ENCODE data around the gene NEU3. TPM values are rescaled to one million over a fixed set of nuclear protein-coding genes. Genes with fewer than 3 reads are reported as not detected.

The NEU3 gene
- total and polyA plus RNA-seq, 3 experiments from 2014 or later: 2.1 to 12.7 (median 12.7) TPM

GRCh38 chr11:75051043-75051442 is 62.3 kb downstream of the NEU3 start:
- Mint-ChIP-seq H3K27me3 (peaks cover 11 to 18% of the 10 kb centered on the region in 2 donors), H3K36me3 (peaks cover 0 to 15% (median 0%) of the 10 kb centered on the region in 3 donors), H3K9me3 (peaks cover 6 to 16% (median 10%) of the 10 kb centered on the region in 5 donors), H3K27ac (no peak overlapping the region), H3K4me3 (no peak overlapping the region), H3K4me1 (no peaks in the 10 kb centered on the region)
- ChIA-PET POLR2A (no interaction called here), CTCF (no interaction called here)
- no peak for DNase-seq
- Histone ChIP-seq H3K27me3 (ENCODE audit: insufficient read depth, low read length, poor library complexity, severe bottlenecking) (no peaks in the 10 kb centered on the region), H3K36me3 (ENCODE audit: insufficient read depth, low read length) (no peaks in the 10 kb centered on the region), H3K9me3 (ENCODE audit: low read length) (no peaks in the 10 kb centered on the region), H3K27ac (ENCODE audit: low read depth, low read length) (no peak overlapping the region), H3K4me3 (ENCODE audit: low read length) (no peak overlapping the region), H3K4me1 (ENCODE audit: insufficient read depth, low read length) (no peaks in the 10 kb centered on the region)

DNA sequence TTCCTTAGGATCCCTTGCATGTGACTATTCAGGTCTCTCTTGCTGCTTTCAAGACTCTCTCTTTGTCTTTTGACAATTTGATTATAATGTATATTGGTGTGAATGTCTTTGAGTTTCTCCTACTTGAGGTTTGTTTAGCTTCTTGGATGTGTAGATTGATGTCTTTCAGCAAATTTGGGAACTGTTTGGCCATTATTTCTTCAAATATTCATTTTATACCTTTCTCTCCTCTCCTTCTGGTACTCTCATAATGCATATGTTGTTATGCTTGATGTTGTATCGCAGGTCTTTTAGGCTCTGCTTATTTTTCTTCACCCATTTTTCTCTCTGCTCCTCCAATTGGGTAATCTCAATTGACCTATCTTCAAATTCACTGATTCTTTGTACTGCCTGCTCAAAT is 63.7 kb downstream of the NEU3 start:
- no peak for DNase-seq
- no peak overlapping the region for H3K4me3 Mint-ChIP-seq
- no peaks in the 10 kb centered on the region for H3K4me1 Mint-ChIP-seq
- POLR2A ChIA-PET: no interaction called here
- peaks cover 0 to 15% (median 0%) of the 10 kb centered on the region in 3 donors for H3K36me3 Mint-ChIP-seq
- CTCF ChIA-PET: no interaction called here
- peaks cover 6 to 16% (median 10%) of the 10 kb centered on the region in 5 donors for H3K9me3 Mint-ChIP-seq
- H3K27ac Mint-ChIP-seq: no peak overlapping the region
- no peak overlapping the region for H3K27ac ChIP-seq (ENCODE audit: low read depth, low read length)
- no peaks in the 10 kb centered on the region for H3K4me1 ChIP-seq (ENCODE audit: insufficient read depth, low read length)
- no peaks in the 10 kb centered on the region for H3K27me3 ChIP-seq (ENCODE audit: insufficient read depth, low read length, poor library complexity, severe bottlenecking)
- no peak overlapping the region for H3K4me3 ChIP-seq (ENCODE audit: low read length)
- H3K9me3 ChIP-seq (ENCODE audit: low read length): no peaks in the 10 kb centered on the region
- H3K27me3 Mint-ChIP-seq: peaks cover 11 to 18% of the 10 kb centered on the region in 2 donors
- no peaks in the 10 kb centered on the region for H3K36me3 ChIP-seq (ENCODE audit: insufficient read depth, low read length)

- ChIA-PET POLR2A (no interaction called here), CTCF (interaction anchor here (0.9 to 2.1 kb wide), 2 partner anchors 18 to 33 kb away, joined by 3 to 5 read pairs; no protein-coding TSS in a partner anchor)
- peaks cover 9 to 16% (median 10%) of the 10 kb centered on the region in 5 donors for H3K9me3 Mint-ChIP-seq
- peaks cover 0 to 21% (median 0%) of the 10 kb centered on the region in 3 donors for H3K36me3 Mint-ChIP-seq
- peaks cover 3% of the 10 kb centered on the region for H3K27me3 ChIP-seq (ENCODE audit: insufficient read depth, low read length, poor library complexity, severe bottlenecking)
- H3K27ac ChIP-seq (ENCODE audit: low read depth, low read length): no peak overlapping the region
- H3K27ac Mint-ChIP-seq: no peak overlapping the region
- no peaks in the 10 kb centered on the region for H3K4me1 Mint-ChIP-seq
- no peaks in the 10 kb centered on the region for H3K36me3 ChIP-seq (ENCODE audit: insufficient read depth, low read length)
- H3K9me3 ChIP-seq (ENCODE audit: low read length): no peaks in the 10 kb centered on the region
- no peak overlapping the region for H3K4me3 Mint-ChIP-seq
- peaks cover 18 to 32% of the 10 kb centered on the region in 2 donors for H3K27me3 Mint-ChIP-seq
- no peak for DNase-seq
- no peaks in the 10 kb centered on the region for H3K4me1 ChIP-seq (ENCODE audit: insufficient read depth, low read length)
- H3K4me3 ChIP-seq (ENCODE audit: low read length): no peak overlapping the region
Observed at GRCh38 chr11:75055511-75055910, 66.8 kb downstream of the NEU3 start.

DNA sequence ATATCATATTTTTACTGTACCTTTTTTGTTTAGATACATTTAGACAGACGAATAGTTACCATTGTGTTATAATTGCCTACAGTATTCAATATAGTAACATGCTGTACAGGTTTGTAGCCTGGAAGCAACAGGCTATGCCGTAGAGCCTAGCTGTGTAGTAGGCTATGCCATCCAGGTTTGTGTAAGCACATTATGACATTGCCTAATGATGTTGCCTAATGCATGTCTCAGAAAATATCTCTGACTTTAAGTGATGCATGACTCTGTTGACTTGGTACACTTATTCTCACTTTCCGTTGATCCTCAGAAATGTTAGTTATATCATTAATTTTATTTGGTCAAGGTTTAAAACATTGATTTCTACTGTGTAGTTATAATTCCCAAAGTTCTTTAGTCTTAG is 68.1 kb downstream of the NEU3 start:
- Mint-ChIP-seq H3K9me3 (peaks cover 9 to 16% (median 10%) of the 10 kb centered on the region in 5 donors), H3K4me3 (no peak overlapping the region), H3K4me1 (no peaks in the 10 kb centered on the region), H3K27ac (no peak overlapping the region), H3K36me3 (peaks cover 0 to 21% (median 0%) of the 10 kb centered on the region in 3 donors), H3K27me3 (peaks cover 20 to 35% of the 10 kb centered on the region in 2 donors)
- Histone ChIP-seq H3K4me1 (ENCODE audit: insufficient read depth, low read length) (no peaks in the 10 kb centered on the region), H3K36me3 (ENCODE audit: insufficient read depth, low read length) (no peaks in the 10 kb centered on the region), H3K27ac (ENCODE audit: low read depth, low read length) (no peak overlapping the region), H3K27me3 (ENCODE audit: insufficient read depth, low read length, poor library complexity, severe bottlenecking) (peaks cover 3% of the 10 kb centered on the region), H3K9me3 (ENCODE audit: low read length) (no peaks in the 10 kb centered on the region), H3K4me3 (ENCODE audit: low read length) (no peak overlapping the region)
- ChIA-PET CTCF (interaction anchor here (0.8 to 2.1 kb wide), 3 partner anchors 9 to 148 kb away, joined by 3 to 5 read pairs (median 3); no protein-coding TSS in a partner anchor), POLR2A (interaction anchor here (0.5 kb wide), 1 partner anchor 15 kb away, joined by 3 read pairs; no protein-coding TSS in a partner anchor)
- DNase-seq: no peak

- H3K9me3 Mint-ChIP-seq: peaks cover 0 to 8% (median under 1%) of the 10 kb centered on the region in 5 donors
- Histone ChIP-seq H3K4me3 (ENCODE audit: low read length) (no peak overlapping the region), H3K27me3 (ENCODE audit: insufficient read depth, low read length, poor library complexity, severe bottlenecking) (peaks cover 3% of the 10 kb centered on the region), H3K27ac (ENCODE audit: low read depth, low read length) (no peak overlapping the region), H3K4me1 (ENCODE audit: insufficient read depth, low read length) (no peaks in the 10 kb centered on the region), H3K9me3 (ENCODE audit: low read length) (no peaks in the 10 kb centered on the region), H3K36me3 (ENCODE audit: insufficient read depth, low read length) (no peaks in the 10 kb centered on the region)
- H3K4me3 Mint-ChIP-seq: no peak overlapping the region
- no peaks in the 10 kb centered on the region for H3K4me1 Mint-ChIP-seq
- DNase-seq: no peak
- peaks cover 15 to 34% of the 10 kb centered on the region in 2 donors for H3K27me3 Mint-ChIP-seq
- ChIA-PET CTCF (no interaction called here), POLR2A (no interaction called here)
- peaks cover 0 to 7% (median 0%) of the 10 kb centered on the region in 3 donors for H3K36me3 Mint-ChIP-seq
- no peak overlapping the region for H3K27ac Mint-ChIP-seq
Observed at GRCh38 chr11:75059299-75059698, 70.6 kb downstream of the NEU3 start.

GRCh38 chr11:75063741-75064314 is 75.1 kb downstream of the NEU3 start:
- Mint-ChIP-seq H3K4me1 (no peaks in the 10 kb centered on the region), H3K36me3 (no peaks in the 10 kb centered on the region), H3K27me3 (peaks cover 16 to 55% of the 10 kb centered on the region in 2 donors), H3K4me3 (no peak overlapping the region), H3K9me3 (peaks cover 0 to 6% (median 2%) of the 10 kb centered on the region in 5 donors), H3K27ac (no peak overlapping the region)
- Histone ChIP-seq H3K4me1 (ENCODE audit: insufficient read depth, low read length) (no peaks in the 10 kb centered on the region), H3K9me3 (ENCODE audit: low read length) (no peaks in the 10 kb centered on the region), H3K4me3 (ENCODE audit: low read length) (no peak overlapping the region), H3K27ac (ENCODE audit: low read depth, low read length) (no peak overlapping the region), H3K36me3 (ENCODE audit: insufficient read depth, low read length) (no peaks in the 10 kb centered on the region), H3K27me3 (ENCODE audit: insufficient read depth, low read length, poor library complexity, severe bottlenecking) (no peaks in the 10 kb centered on the region)
- ChIA-PET POLR2A (no interaction called here), CTCF (interaction anchor here (1.4 kb wide), 1 partner anchor 77 kb away, joined by 4 read pairs; no protein-coding TSS in a partner anchor)
- no peak for DNase-seq

DNA sequence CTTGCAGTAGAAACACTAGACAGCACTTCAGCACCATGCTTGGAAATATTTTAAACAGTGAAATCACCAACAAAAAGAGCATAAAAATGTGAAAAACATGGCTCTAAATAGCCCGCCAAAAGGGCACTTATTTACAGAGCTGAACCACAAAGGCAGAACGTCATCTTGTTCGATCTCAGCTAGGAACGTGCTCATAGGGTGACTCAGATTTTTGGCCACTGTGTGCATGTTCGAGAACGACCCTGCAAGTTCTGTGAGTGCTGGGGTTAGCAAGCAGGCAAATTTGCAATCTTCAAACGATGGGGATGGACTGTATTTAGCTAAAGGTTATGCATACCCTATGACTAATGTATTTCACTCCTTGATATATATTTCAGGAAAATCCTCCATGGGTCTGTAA is 77.3 kb downstream of the NEU3 start:
- ChIA-PET POLR2A (no interaction called here), CTCF (interaction anchor here (0.7 to 1.2 kb wide), 2 partner anchors 10 to 44 kb away, joined by 3 read pairs; no protein-coding TSS in a partner anchor)
- H3K9me3 Mint-ChIP-seq: peaks cover 0 to 5% (median 2%) of the 10 kb centered on the region in 5 donors
- Histone ChIP-seq H3K36me3 (ENCODE audit: insufficient read depth, low read length) (no peaks in the 10 kb centered on the region), H3K4me3 (ENCODE audit: low read length) (no peak overlapping the region), H3K9me3 (ENCODE audit: low read length) (no peaks in the 10 kb centered on the region), H3K4me1 (ENCODE audit: insufficient read depth, low read length) (no peaks in the 10 kb centered on the region), H3K27ac (ENCODE audit: low read depth, low read length) (no peak overlapping the region), H3K27me3 (ENCODE audit: insufficient read depth, low read length, poor library complexity, severe bottlenecking) (no peaks in the 10 kb centered on the region)
- H3K4me1 Mint-ChIP-seq: no peaks in the 10 kb centered on the region
- DNase-seq: no peak
- H3K27me3 Mint-ChIP-seq: peaks cover 10 to 65% of the 10 kb centered on the region in 2 donors
- H3K27ac Mint-ChIP-seq: no peak overlapping the region
- no peaks in the 10 kb centered on the region for H3K36me3 Mint-ChIP-seq
- H3K4me3 Mint-ChIP-seq: no peak overlapping the region

Data from CD8-positive, alpha-beta memory T cell (primary cell).